K562 (cell line): Measurements from ENCODE around the gene HMCN2. TPM values are rescaled to one million over a fixed set of nuclear protein-coding genes. Genes with fewer than 3 reads are reported as not detected.

Experiments
- REST ChIP-seq, 2 experiments: fragments of 450-650 bp; formaldehyde crosslinking in 1 of 2; IDR thresholded peaks; 2 replicates each; pipeline versions ENCODE4 v1.4.0 to v1.6.1; 2014 to 2020; ENCODE audit warnings: mild to moderate bottlenecking in 2 of 2, borderline replicate concordance in 1 of 2, low read depth in 1 of 2
- polyA plus RNA-seq, 8 experiments: library from polyadenylated mRNA; depleted of rRNA in 4 of 8; stranded (reverse) in 5 of 8; unstranded in 3 of 8; fragments of >200 nt; fragmentation: Nextera tagmentation in 2 of 8; fragmentation: Illumina TruSeq in 1 of 8; extraction: Ambion mirVana in 2 of 8; extraction: Trizol in 1 of 8; gene quantifications; 2 replicates each; pipeline versions ENCODE4 v1.2.1 to v1.2.3, GENCODE V29; 2011 to 2014; ENCODE audit warnings: inconsistent platforms in 1 of 8, missing spikeins in 1 of 8
- total RNA-seq, 7 experiments: library from RNA; depleted of rRNA in 6 of 7; stranded (reverse); fragments of >200 nt in 6 of 7; fragmentation: Illumina TruSeq in 2 of 7; extraction: Trizol in 2 of 7; gene quantifications; 2 replicates each; pipeline versions ENCODE4 v1.2.1 to v1.2.3, GENCODE V29; 2011 to 2021; ENCODE audit warnings: low replicate concordance in 1 of 7

The HMCN2 gene
- total and polyA plus RNA-seq, 9 of the 15 experiments (the other 6 are each of a cell fraction or from before 2014, with no cell fraction given) = 0.01 TPM; not detected in 8

DNA sequence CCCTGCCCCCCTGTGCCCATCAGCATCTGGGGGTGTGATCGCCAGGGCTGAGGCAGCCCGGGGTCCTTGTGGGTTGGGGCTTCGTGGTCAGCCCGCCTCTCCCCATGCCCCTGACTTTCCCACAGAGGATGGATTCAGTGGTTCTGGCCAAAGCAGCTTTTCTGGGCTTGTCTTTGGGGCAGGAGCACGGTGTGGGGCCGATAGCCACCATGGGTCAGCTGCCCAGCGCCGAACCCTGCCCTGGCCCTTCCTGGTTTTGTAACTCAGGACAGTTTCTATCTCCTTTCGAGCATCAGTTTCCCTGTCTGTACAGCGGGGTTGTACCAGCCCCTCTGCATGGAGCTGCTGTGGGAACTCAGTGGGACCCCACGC lies 77.1 kb downstream of the HMCN2 start (continued):
- TF ChIP-seq REST (IDR thresholded peaks at IDR 0.05; ENCODE audit: borderline replicate concordance) = no peak
- no peak for TF ChIP-seq REST (CRISPR knock-in tag; IDR thresholded peaks at IDR 0.05; ENCODE audit: low read depth)
- TF ChIP-seq, all 486 proteins: peak for 0
